GM19455 (cell line): ENCODE measurements around the gene FCER2.
"Not testable (repeated sequence)": the region's sequence is repeated elsewhere in the genome, so short reads cannot be mapped to it uniquely, and the experiment has no call there.

ENCODE experiments used
- ATAC-seq: cut with Tn5 transposase; IDR thresholded peaks from one replicate; pipeline ENCODE4 v1.9.1; 2021; ENCODE audit not compliant: unreplicated experiment

The FCER2 gene

GRCh38 chr19:7650148-7650547 is 51.8 kb downstream of the FCER2 start:
- no peak for ATAC-seq

GRCh38 chr19:7648265-7649014 is 53.5 kb downstream of the FCER2 start:
- ATAC-seq = no peak

GRCh38 chr19:7647156-7647555 is 54.8 kb downstream of the FCER2 start:
- ATAC-seq = no peak

- ATAC-seq = no peak
Measured at GRCh38 chr19:7646426-7646700, 55.6 kb downstream of the FCER2 start.

- ATAC-seq = no peak
Measured at GRCh38 chr19:7645656-7646425, 56.1 kb downstream of the FCER2 start.

- ATAC-seq = no peak
Measured at GRCh38 chr19:7645163-7645562, 56.8 kb downstream of the FCER2 start.

GRCh38 chr19:7644550-7644877 is 57.4 kb downstream of the FCER2 start:
- ATAC-seq = no peak

- not testable (repeated sequence) for ATAC-seq
Measured at GRCh38 chr19:7643629-7644549, 58.0 kb downstream of the FCER2 start.

- no peak for ATAC-seq
Measured at GRCh38 chr19:7643031-7643415, 58.9 kb downstream of the FCER2 start.

- no peak for ATAC-seq
Measured at GRCh38 chr19:7642295-7643030, 59.5 kb downstream of the FCER2 start.

- no peak for ATAC-seq
Measured at GRCh38 chr19:7641290-7642276, 60.3 kb downstream of the FCER2 start.

- no peak for ATAC-seq
Measured at GRCh38 chr19:7640803-7641202, 61.1 kb downstream of the FCER2 start.

GRCh38 chr19:7639863-7640348 is 62.0 kb downstream of the FCER2 start:
- no peak for ATAC-seq

GRCh38 chr19:7638802-7639465 is 63.0 kb downstream of the FCER2 start:
- no peak for ATAC-seq
